SK-N-SH (cell line): Measurements from ENCODE around the gene C15orf61.

Experiments
- CHD2 ChIP-seq: fragments of 150-350 bp; IDR thresholded peaks from 2 replicates; pipeline ENCODE4 v1.6.1; 2018; ENCODE audit warnings: low read length; ENCODE audit not compliant: partially characterized antibody
- TEAD4 ChIP-seq: IDR thresholded peaks from 2 replicates; pipeline ENCODE4 v1.4.0; 2012; ENCODE audit warnings: mild to moderate bottlenecking, borderline replicate concordance; ENCODE audit not compliant: insufficient read depth
- TF ChIP-seq, protein P1 (sequence below): fragments of 200-600 bp; sonication (generic); IDR thresholded peaks from 2 replicates; pipeline ENCODE4 v1.6.1; 2017; ENCODE audit warnings: antibody characterized with exemption, mild to moderate bottlenecking, moderate library complexity

DNA sequence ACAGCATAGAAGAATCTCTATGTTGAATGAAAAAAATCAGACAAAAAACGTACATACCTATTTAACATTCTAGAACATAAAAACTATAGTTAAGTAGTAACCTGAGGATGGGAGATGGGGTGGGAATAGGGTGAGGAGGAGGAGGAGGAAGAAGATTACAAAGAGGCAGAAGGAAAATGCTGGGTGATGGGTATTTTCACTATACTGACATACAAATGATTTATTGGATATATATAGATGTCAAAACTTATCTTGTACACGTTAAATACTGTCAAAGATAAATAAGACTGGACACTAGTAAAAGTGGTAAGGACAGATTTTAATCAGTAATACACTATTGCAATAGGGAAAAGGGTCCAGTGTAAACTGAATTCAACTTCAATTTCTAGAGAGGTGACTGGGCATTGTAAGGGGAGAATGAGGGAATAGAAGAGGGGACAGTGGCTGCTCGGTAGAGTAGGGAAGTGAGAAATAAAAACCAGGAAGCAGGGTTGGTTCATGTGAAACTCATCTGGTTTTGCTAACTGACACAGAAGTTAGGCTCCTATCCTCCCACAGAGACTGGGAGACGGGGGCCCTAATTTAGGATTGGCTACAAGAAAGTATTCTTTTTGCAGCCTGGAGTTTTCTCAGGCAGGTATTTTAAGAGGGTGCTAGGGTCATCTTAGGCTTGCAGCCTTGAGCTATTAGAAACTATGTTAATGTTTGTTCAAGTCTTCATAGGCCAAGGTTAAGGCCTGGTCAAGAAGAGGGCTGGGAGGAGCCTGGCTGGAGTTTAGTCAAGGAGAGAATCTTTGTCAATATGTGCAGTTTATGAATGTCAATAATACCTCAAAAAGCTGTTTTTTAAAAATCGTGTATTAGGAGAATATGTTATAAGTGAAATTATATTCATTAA, 15.0 kb upstream of the C15orf61 start:
- no peak for TF ChIP-seq TEAD4
- no peak for TF ChIP-seq CHD2
- TF ChIP-seq, protein P1, sequence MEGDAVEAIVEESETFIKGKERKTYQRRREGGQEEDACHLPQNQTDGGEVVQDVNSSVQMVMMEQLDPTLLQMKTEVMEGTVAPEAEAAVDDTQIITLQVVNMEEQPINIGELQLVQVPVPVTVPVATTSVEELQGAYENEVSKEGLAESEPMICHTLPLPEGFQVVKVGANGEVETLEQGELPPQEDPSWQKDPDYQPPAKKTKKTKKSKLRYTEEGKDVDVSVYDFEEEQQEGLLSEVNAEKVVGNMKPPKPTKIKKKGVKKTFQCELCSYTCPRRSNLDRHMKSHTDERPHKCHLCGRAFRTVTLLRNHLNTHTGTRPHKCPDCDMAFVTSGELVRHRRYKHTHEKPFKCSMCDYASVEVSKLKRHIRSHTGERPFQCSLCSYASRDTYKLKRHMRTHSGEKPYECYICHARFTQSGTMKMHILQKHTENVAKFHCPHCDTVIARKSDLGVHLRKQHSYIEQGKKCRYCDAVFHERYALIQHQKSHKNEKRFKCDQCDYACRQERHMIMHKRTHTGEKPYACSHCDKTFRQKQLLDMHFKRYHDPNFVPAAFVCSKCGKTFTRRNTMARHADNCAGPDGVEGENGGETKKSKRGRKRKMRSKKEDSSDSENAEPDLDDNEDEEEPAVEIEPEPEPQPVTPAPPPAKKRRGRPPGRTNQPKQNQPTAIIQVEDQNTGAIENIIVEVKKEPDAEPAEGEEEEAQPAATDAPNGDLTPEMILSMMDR = no peak
